GM12865 (cell line): ENCODE data around the gene FKBP7.

Experiments
- DNase-seq: peaks from one replicate; pipeline ENCODE4 v3.0.0; 2010; ENCODE audit warnings: low read depth
- H3K4me3 ChIP-seq: 2 replicates; pipeline ENCODE4 v1.5.1; 2011; ENCODE audit warnings: mild to moderate bottlenecking, low read depth, low read length, control low read depth
- TF ChIP-seq, protein P1 (sequence below): IDR thresholded peaks from 2 replicates; pipeline ENCODE4 v1.5.1; 2011; ENCODE audit warnings: low read length, control low read depth, low read depth, inconsistent platforms; ENCODE audit not compliant: insufficient read depth; ENCODE audit errors: missing control alignments

The FKBP7 gene

DNA sequence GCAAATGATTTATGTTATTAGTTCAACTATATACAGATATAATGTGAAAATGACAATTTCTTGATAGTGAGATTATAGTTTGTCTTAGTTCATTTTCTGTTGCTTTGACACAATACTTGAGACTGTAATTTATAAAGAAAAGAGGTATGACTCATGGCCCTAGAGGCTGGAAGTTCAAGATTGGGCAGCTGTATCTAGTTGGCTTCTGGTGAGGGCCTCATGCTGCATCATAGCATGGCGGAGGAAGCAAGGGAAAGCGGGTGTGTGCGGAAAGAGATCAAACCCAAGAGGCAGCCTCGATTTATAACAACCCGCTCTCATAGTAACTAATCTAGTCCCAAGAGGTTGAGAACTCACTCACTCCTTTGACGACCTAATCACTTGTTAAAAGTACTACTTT lies 13.2 kb upstream of the FKBP7 start:
- no peak overlapping the region for H3K4me3 ChIP-seq
- DNase-seq: no peak
- TF ChIP-seq, protein P1, sequence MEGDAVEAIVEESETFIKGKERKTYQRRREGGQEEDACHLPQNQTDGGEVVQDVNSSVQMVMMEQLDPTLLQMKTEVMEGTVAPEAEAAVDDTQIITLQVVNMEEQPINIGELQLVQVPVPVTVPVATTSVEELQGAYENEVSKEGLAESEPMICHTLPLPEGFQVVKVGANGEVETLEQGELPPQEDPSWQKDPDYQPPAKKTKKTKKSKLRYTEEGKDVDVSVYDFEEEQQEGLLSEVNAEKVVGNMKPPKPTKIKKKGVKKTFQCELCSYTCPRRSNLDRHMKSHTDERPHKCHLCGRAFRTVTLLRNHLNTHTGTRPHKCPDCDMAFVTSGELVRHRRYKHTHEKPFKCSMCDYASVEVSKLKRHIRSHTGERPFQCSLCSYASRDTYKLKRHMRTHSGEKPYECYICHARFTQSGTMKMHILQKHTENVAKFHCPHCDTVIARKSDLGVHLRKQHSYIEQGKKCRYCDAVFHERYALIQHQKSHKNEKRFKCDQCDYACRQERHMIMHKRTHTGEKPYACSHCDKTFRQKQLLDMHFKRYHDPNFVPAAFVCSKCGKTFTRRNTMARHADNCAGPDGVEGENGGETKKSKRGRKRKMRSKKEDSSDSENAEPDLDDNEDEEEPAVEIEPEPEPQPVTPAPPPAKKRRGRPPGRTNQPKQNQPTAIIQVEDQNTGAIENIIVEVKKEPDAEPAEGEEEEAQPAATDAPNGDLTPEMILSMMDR: no peak

DNA sequence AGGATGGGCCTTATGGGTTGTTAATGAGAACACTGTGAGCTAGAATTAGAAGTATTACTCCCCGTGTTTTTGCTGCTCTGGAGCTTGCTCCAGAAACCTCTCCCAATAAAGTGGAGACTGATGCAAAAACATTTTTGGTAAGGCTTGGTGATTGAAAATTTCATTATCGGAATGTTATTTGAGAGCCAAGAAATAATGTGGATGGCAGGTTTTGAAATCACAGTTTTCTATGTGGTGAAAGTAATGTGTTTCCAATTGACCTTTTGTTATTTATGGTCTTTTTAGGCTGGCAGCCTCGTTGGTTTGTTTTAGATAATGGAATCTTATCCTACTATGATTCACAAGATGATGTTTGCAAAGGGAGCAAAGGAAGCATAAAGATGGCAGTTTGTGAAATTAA lies 7.0 kb upstream of the FKBP7 start:
- TF ChIP-seq, protein P1: no peak
- no peak for DNase-seq
- no peak overlapping the region for H3K4me3 ChIP-seq

DNA sequence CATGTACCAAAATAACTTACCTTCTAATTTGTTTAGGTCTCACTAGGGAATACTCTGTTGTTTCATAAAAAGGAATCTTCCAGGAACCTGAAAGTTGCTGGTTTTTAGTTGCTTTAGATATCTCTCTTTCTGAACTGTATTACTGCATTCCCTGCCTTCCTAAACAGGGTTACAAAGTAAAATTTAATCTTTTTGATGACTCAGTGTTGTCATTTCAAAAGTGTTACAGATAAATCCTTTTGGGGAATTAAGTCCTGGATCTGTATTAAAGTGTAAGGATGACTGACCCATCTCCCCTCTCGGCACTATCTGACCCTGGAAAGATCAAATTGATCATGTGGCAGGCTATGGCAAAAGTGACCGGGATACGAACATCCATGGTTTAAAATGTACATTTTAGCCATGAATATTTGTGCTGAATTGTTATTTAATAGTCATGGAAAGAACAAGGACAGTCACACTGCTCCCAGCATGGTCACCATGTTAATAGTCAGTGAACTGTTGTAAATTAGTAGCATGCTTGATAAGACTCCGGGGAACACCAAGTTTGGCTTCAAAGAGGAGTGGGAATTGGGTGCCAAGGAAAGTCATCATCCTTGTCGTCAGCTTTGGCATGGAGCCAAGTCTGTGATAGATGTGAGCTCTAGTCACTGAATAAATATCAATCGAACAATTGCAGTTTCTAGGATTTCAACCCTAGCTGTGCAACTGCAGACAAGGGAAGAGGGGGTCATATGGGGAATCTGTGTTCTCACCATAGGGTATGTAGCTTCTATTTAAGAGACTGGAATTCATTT lies 6.0 kb upstream of the FKBP7 start:
- DNase-seq: no peak
- TF ChIP-seq, protein P1: no peak
- H3K4me3 ChIP-seq: no peak overlapping the region

DNA sequence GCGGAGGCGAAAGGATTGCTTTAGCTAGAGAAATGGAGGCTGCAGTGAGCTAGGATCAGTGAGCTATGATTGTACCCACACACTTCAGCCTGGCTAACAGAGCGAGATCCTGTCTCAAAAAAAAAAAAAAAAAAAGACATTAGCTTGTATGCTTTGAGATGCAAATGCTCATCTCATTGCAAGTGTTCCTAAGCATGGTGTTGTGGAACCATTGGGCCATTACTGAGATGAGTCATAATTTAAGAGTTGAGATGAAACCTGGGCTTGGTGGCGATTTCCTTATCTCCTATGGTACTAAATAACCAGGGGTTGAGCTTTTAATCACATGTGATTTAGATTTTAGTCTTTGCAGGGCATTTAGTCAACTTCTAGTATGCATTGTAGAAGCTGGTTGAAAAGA lies 4.0 kb upstream of the FKBP7 start:
- TF ChIP-seq, protein P1: no peak
- DNase-seq: peak; percentile 78
- no peak overlapping the region for H3K4me3 ChIP-seq

DNA sequence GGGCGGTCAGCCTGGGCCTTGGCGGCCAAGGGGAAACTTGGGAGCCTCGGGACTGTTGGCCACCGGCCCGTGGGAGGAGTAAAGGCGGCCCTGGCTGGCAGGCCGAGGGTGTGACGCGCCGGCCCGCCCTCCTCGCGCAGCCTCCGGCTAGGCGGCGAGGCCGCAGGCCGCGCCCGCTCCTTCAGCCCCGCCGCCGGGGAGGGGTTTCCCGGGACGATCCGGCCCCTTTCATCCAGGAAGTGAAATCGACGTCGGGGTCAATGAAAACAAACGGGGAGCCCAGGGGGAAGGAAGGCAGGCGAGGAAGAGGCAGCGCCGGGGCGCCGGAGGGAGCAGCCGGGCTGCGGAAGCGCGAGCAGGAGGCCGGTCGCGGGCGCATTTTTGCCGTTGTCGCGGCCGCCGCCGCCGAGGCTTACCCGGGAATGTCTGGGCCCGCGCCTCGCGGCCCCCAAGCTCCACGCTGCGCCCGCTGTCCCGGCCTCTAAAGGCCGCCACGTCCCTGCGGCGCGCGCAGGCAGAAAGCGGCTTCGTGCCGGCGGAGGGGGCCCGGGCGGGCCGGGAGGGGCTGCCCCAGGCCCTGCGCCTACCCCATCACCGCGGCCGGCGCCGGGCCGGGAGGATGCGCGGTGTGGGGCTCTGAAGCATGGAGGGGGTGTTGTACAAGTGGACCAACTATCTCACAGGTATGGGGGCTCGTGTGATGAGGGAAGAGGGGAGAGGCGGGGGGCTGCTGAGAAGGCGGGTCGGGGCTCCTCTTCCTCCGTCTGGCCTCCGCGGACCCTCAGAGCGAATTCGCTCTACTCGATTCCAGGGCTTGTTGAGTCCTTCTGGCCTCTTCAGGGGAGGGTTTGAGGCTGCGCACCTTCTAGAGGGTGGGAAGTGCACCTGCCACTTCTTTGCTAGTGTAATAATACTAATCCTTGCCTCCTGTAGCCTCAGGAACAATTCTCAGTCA lies 2.1 kb upstream of the FKBP7 start, which contains the start of gene PLEKHA3:
TSS of gene PLEKHA3 (plus strand) at position 231 of the 955 bp plus-strand sequence. CDS start at position 644, 413 bp downstream.
- TF ChIP-seq, protein P1: no peak
- DNase-seq: peak; percentile 89
- peak within 1 kb of the TSS; percentile 88 for H3K4me3 ChIP-seq

DNA sequence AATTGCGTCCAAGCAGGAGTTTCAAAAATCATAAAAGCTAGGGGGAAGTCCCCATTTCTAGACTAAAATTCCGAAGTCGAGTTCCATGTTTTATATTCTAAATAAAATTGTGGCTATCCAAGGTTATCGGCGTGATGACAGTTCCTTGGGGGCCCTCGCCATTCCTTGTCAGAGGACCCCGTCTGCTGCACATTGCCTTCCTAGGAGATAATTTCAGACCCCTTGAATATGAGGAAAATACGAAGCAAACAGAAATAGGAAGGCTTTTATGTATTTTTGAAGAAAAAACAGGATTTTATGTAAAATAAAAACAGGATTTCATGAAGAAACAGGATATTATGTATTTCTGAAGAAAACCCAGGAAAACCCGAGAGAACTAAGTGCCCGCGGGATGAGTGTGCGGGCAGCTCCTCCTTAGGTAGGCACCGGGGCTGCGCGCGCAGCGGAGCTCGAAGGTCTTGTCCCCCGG lies 1.4 kb upstream of the FKBP7 start:
- H3K4me3 ChIP-seq: peak overlapping the region; percentile 59
- TF ChIP-seq, protein P1: no peak
- no peak for DNase-seq
